ENCODE data around the gene SLC40A1. TPM values are rescaled to one million over a fixed set of nuclear protein-coding genes. Genes with fewer than 3 reads are reported as not detected.
"Not testable (repeated sequence)": the region's sequence is repeated elsewhere in the genome, so short reads cannot be mapped to it uniquely, and the experiment has no call there.

Gene SLC40A1
- total RNA-seq, 1 experiment from 2014 or later, result 0.87 TPM

- Histone ChIP-seq H3K9me3 (replicated peaks) (no peaks in the 10 kb centered on the region), H3K4me3 (peak overlapping the region; percentile 34), H3K4me1 (replicated peaks) (peaks cover 28% of the 10 kb centered on the region), H3K27me3 (replicated peaks) (no peaks in the 10 kb centered on the region), H3K36me3 (no peaks in the 10 kb centered on the region), H3K27ac (peak overlapping the region; percentile 97)
- peak; percentile 65 to 75 for DNase-seq (ENCODE audit: low read depth in 1 of 2, low spot score in 2 of 2)
Observed at GRCh38 chr2:189613077-189613636, 32.6 kb upstream of the SLC40A1 start.

GRCh38 chr2:189610700-189611099, 30.1 kb upstream of the SLC40A1 start:
- H3K9me3 ChIP-seq (replicated peaks), result no peaks in the 10 kb centered on the region
- H3K27me3 ChIP-seq (replicated peaks), result no peaks in the 10 kb centered on the region
- H3K27ac ChIP-seq, result no peak overlapping the region
- H3K4me1 ChIP-seq (replicated peaks), result peaks cover 28% of the 10 kb centered on the region
- no peak overlapping the region for H3K4me3 ChIP-seq
- H3K36me3 ChIP-seq, result no peaks in the 10 kb centered on the region
- DNase-seq (ENCODE audit: low read depth in 1 of 2, low spot score in 2 of 2), result no peak

GRCh38 chr2:189609853-189610252, 29.3 kb upstream of the SLC40A1 start:
- Histone ChIP-seq H3K36me3 (no peaks in the 10 kb centered on the region), H3K27ac (no peak overlapping the region), H3K4me1 (replicated peaks) (peaks cover 28% of the 10 kb centered on the region), H3K9me3 (replicated peaks) (no peaks in the 10 kb centered on the region), H3K27me3 (replicated peaks) (no peaks in the 10 kb centered on the region), H3K4me3 (no peak overlapping the region)
- no peak for DNase-seq (ENCODE audit: low read depth in 1 of 2, low spot score in 2 of 2)

GRCh38 chr2:189609423-189609816, 28.8 kb upstream of the SLC40A1 start:
- no peak for DNase-seq (ENCODE audit: low read depth in 1 of 2, low spot score in 2 of 2)
- no peak overlapping the region; the same call in 1 of the 2 replicates for H3K27ac ChIP-seq
- H3K27me3 ChIP-seq (replicated peaks), result no peaks in the 10 kb centered on the region
- H3K9me3 ChIP-seq (replicated peaks), result no peaks in the 10 kb centered on the region
- no peaks in the 10 kb centered on the region for H3K36me3 ChIP-seq
- no peak overlapping the region for H3K4me3 ChIP-seq
- H3K4me1 ChIP-seq (replicated peaks), result peaks cover 28% of the 10 kb centered on the region

GRCh38 chr2:189608795-189609422, 28.3 kb upstream of the SLC40A1 start:
- Histone ChIP-seq H3K27me3 (replicated peaks) (no peaks in the 10 kb centered on the region), H3K4me1 (replicated peaks) (peaks cover 24% of the 10 kb centered on the region), H3K36me3 (no peaks in the 10 kb centered on the region), H3K4me3 (no peak overlapping the region), H3K9me3 (replicated peaks) (no peaks in the 10 kb centered on the region), H3K27ac (no peak overlapping the region; the same call in 1 of the 2 replicates)
- peak in 1 of 2 experiments; percentile 42 for DNase-seq (ENCODE audit: low read depth in 1 of 2, low spot score in 2 of 2)

- no peaks in the 10 kb centered on the region for H3K9me3 ChIP-seq (replicated peaks)
- H3K27ac ChIP-seq, result no peak overlapping the region
Observed at GRCh38 chr2:189608170-189608569, 27.6 kb upstream of the SLC40A1 start.

GRCh38 chr2:189602233-189602632, 21.6 kb upstream of the SLC40A1 start:
- DNase-seq (ENCODE audit: low read depth in 1 of 2, low spot score in 2 of 2), result no peak
- no peak overlapping the region for H3K27ac ChIP-seq
- no peaks in the 10 kb centered on the region for H3K9me3 ChIP-seq (replicated peaks)
- no peak overlapping the region for H3K4me3 ChIP-seq
- no peaks in the 10 kb centered on the region for H3K27me3 ChIP-seq (replicated peaks)
- no peaks in the 10 kb centered on the region for H3K36me3 ChIP-seq
- H3K4me1 ChIP-seq (replicated peaks), result peaks cover 4% of the 10 kb centered on the region; the same call in 1 of the 2 replicates

More at GRCh38 chr2:189608170-189608569, 27.6 kb upstream of the SLC40A1 start:
- Histone ChIP-seq H3K4me1 (replicated peaks) (peaks cover 17% of the 10 kb centered on the region), H3K27me3 (replicated peaks) (no peaks in the 10 kb centered on the region), H3K4me3 (no peak overlapping the region), H3K36me3 (no peaks in the 10 kb centered on the region)
- no peak for DNase-seq (ENCODE audit: low read depth in 1 of 2, low spot score in 2 of 2)

- DNase-seq (ENCODE audit: low read depth in 1 of 2, low spot score in 2 of 2); H3K27me3 ChIP-seq (replicated peaks); H3K4me1 ChIP-seq (replicated peaks); H3K36me3 ChIP-seq; H3K4me3 ChIP-seq; H3K9me3 ChIP-seq (replicated peaks): not testable (repeated sequence)
- H3K27ac ChIP-seq, result peak overlapping the region; percentile 33; the same call in 1 of the 2 replicates
Observed at GRCh38 chr2:189601652-189602051, 21.1 kb upstream of the SLC40A1 start.

- peaks cover 4% of the 10 kb centered on the region; the same call in 1 of the 2 replicates for H3K4me1 ChIP-seq (replicated peaks)
- DNase-seq (ENCODE audit: low read depth in 1 of 2, low spot score in 2 of 2), result no peak
- H3K27me3 ChIP-seq (replicated peaks), result no peaks in the 10 kb centered on the region
- no peaks in the 10 kb centered on the region for H3K9me3 ChIP-seq (replicated peaks)
- no peaks in the 10 kb centered on the region for H3K36me3 ChIP-seq
- H3K27ac ChIP-seq, result peak overlapping the region; percentile 33; the same call in 1 of the 2 replicates
- no peak overlapping the region for H3K4me3 ChIP-seq
Observed at GRCh38 chr2:189601043-189601442, 20.5 kb upstream of the SLC40A1 start.

GRCh38 chr2:189599245-189599644, 18.7 kb upstream of the SLC40A1 start:
- Histone ChIP-seq H3K27me3 (replicated peaks) (0 out of 2 replicates have a peak, but pooled peaks cover 3% of the 10 kb centered on the region), H3K36me3 (no peaks in the 10 kb centered on the region), H3K4me1 (replicated peaks) (peaks cover 4% of the 10 kb centered on the region; the same call in 1 of the 2 replicates), H3K27ac (no peak overlapping the region), H3K4me3 (no peak overlapping the region), H3K9me3 (replicated peaks) (no peaks in the 10 kb centered on the region)
- no peak for DNase-seq (ENCODE audit: low read depth in 1 of 2, low spot score in 2 of 2)

GRCh38 chr2:189595417-189595816, 14.8 kb upstream of the SLC40A1 start:
- no peaks in the 10 kb centered on the region for H3K9me3 ChIP-seq (replicated peaks)
- H3K27me3 ChIP-seq (replicated peaks), result 0 out of 2 replicates have a peak, but pooled peaks cover 3% of the 10 kb centered on the region
- H3K36me3 ChIP-seq, result no peaks in the 10 kb centered on the region
- no peaks in the 10 kb centered on the region for H3K4me1 ChIP-seq (replicated peaks)
- DNase-seq (ENCODE audit: low read depth in 1 of 2, low spot score in 2 of 2), result no peak
- no peak overlapping the region for H3K4me3 ChIP-seq
- H3K27ac ChIP-seq, result no peak overlapping the region

- H3K36me3 ChIP-seq, result no peaks in the 10 kb centered on the region
- no peak for DNase-seq (ENCODE audit: low read depth in 1 of 2, low spot score in 2 of 2)
- no peaks in the 10 kb centered on the region for H3K9me3 ChIP-seq (replicated peaks)
- H3K4me1 ChIP-seq (replicated peaks), result no peaks in the 10 kb centered on the region
- H3K27ac ChIP-seq, result no peak overlapping the region
- H3K27me3 ChIP-seq (replicated peaks), result 0 out of 2 replicates have a peak, but pooled peaks cover 3% of the 10 kb centered on the region
- no peak overlapping the region for H3K4me3 ChIP-seq
Observed at GRCh38 chr2:189594305-189594704, 13.7 kb upstream of the SLC40A1 start.

GRCh38 chr2:189593115-189593514, 12.5 kb upstream of the SLC40A1 start:
- DNase-seq (ENCODE audit: low read depth in 1 of 2, low spot score in 2 of 2), result no peak
- H3K27me3 ChIP-seq (replicated peaks), result 0 out of 2 replicates have a peak, but pooled peaks cover 3% of the 10 kb centered on the region
- H3K4me3 ChIP-seq, result no peak overlapping the region
- no peaks in the 10 kb centered on the region for H3K4me1 ChIP-seq (replicated peaks)
- H3K36me3 ChIP-seq, result no peaks in the 10 kb centered on the region
- H3K27ac ChIP-seq, result no peak overlapping the region
- H3K9me3 ChIP-seq (replicated peaks), result no peaks in the 10 kb centered on the region

GRCh38 chr2:189592353-189592984, 11.9 kb upstream of the SLC40A1 start:
- Histone ChIP-seq H3K4me1 (replicated peaks) (no peaks in the 10 kb centered on the region), H3K27me3 (replicated peaks) (peaks cover 6% of the 10 kb centered on the region; the same call in 1 of the 2 replicates), H3K4me3 (no peak overlapping the region), H3K36me3 (no peaks in the 10 kb centered on the region), H3K9me3 (replicated peaks) (no peaks in the 10 kb centered on the region), H3K27ac (no peak overlapping the region)
- no peak for DNase-seq (ENCODE audit: low read depth in 1 of 2, low spot score in 2 of 2)
